Karpas-422 (cell line): ENCODE measurements around the gene ADH7. TPM values are rescaled to one million over a fixed set of nuclear protein-coding genes. Genes with fewer than 3 reads are reported as not detected.
"Not testable (repeated sequence)": the region's sequence is repeated elsewhere in the genome, so short reads cannot be mapped to it uniquely, and the experiment has no call there.

Experiments
- DNase-seq: peaks from one replicate; pipeline ENCODE4 v3.0.0-alpha.2; 2015
- H2AFZ ChIP-seq: fragments of 200-600 bp; sonication (generic); 2 replicates; pipeline ENCODE4 v1.6.1; 2014; ENCODE audit warnings: antibody characterized with exemption, low read length, mixed read lengths
- H3K27ac ChIP-seq: fragments of 200-600 bp; sonication (generic); 2 replicates; pipeline ENCODE4 v1.5.1; 2014; ENCODE audit warnings: mild to moderate bottlenecking, low read length, moderate library complexity
- H3K27me3 ChIP-seq: fragments of 200-600 bp; sonication (generic); 2 replicates; pipeline ENCODE4 v1.6.1; 2014; ENCODE audit warnings: low read length, mixed read lengths
- H3K36me3 ChIP-seq: fragments of 200-600 bp; sonication (generic); 2 replicates; pipeline ENCODE4 v1.6.1; 2014; ENCODE audit warnings: low read length, mixed read lengths; ENCODE audit not compliant: insufficient read depth
- H3K4me1 ChIP-seq: fragments of 200-600 bp; sonication (generic); 2 replicates; pipeline ENCODE4 v1.6.1; 2014; ENCODE audit warnings: mild to moderate bottlenecking, low read length, mixed read lengths
- H3K4me2 ChIP-seq: fragments of 200-600 bp; sonication (generic); 2 replicates; pipeline ENCODE4 v1.6.1; 2014; ENCODE audit warnings: low read length, low read depth, mild to moderate bottlenecking; ENCODE audit not compliant: poor library complexity, severe bottlenecking
- H3K4me3 ChIP-seq: fragments of 200-600 bp; sonication (generic); 2 replicates; pipeline ENCODE4 v1.5.1; 2014; ENCODE audit warnings: mild to moderate bottlenecking, antibody characterized with exemption, low read length, mixed read lengths
- H3K79me2 ChIP-seq: fragments of 200-600 bp; sonication (generic); 2 replicates; pipeline ENCODE4 v1.6.1; 2014; ENCODE audit warnings: mild to moderate bottlenecking, low read length, mixed read lengths
- H3K9ac ChIP-seq: fragments of 200-600 bp; sonication (generic); 2 replicates; pipeline ENCODE4 v1.6.0; 2014; ENCODE audit warnings: low read length
- H3K9me2 ChIP-seq: fragments of 200-600 bp; sonication (generic), shearing (Covaris generic); replicated peaks from 2 replicates; pipeline ENCODE4 v1.6.0; 2014; ENCODE audit warnings: mild to moderate bottlenecking, low read length, moderate library complexity; ENCODE audit not compliant: insufficient read depth
- H3K9me3 ChIP-seq: fragments of 300-700, 200-600 bp; sonication (generic); 2 replicates; pipeline ENCODE4 v1.6.1; 2014; ENCODE audit warnings: low read length, mixed read lengths
- H4K20me1 ChIP-seq: fragments of 200-600 bp; sonication (generic); 2 replicates; pipeline ENCODE4 v1.6.1; 2014; ENCODE audit warnings: mild to moderate bottlenecking, antibody characterized with exemption, low read length, low read depth; ENCODE audit not compliant: insufficient read depth
- total RNA-seq: library from RNA; depleted of rRNA; stranded (reverse); fragments of >200 nt; shearing (Covaris generic); gene quantifications from 2 replicates; pipeline ENCODE4 v1.2.3, GENCODE V29; 2014; ENCODE audit warnings: low replicate concordance

The ADH7 gene
- total RNA-seq, 1 experiment from 2014 or later, result not detected

DNA sequence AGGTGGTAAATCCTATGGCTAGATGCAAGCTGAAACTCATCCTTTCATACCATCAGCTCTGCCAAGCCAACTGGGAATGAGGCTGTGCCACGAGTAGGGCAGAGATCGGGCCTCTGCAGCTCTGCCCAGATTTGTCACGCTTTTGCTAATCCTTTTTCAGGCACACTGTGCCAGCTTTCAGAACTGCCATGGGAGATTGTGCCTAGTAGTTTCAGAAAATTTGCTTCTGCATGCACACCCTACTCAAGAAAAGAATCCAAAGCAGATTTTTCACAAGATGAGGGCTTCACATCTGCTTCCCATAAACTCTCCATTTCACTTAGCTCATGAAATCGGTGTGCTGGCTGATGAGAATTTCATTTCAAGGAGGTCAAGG lies 3.3 kb upstream of the ADH7 start:
- Histone ChIP-seq H2AFZ (no peak overlapping the region), H3K79me2 (no peaks in the 10 kb centered on the region), H3K4me2 (no peak overlapping the region), H3K4me1 (no peaks in the 10 kb centered on the region), H3K27me3 (no peaks in the 10 kb centered on the region), H3K9me3 (no peaks in the 10 kb centered on the region), H3K4me3 (no peak overlapping the region), H3K9me2 (no peaks in the 10 kb centered on the region), H3K27ac (no peak overlapping the region), H3K36me3 (no peaks in the 10 kb centered on the region), H3K9ac (no peak overlapping the region), H4K20me1 (no peaks in the 10 kb centered on the region)
- no peak for DNase-seq

DNA sequence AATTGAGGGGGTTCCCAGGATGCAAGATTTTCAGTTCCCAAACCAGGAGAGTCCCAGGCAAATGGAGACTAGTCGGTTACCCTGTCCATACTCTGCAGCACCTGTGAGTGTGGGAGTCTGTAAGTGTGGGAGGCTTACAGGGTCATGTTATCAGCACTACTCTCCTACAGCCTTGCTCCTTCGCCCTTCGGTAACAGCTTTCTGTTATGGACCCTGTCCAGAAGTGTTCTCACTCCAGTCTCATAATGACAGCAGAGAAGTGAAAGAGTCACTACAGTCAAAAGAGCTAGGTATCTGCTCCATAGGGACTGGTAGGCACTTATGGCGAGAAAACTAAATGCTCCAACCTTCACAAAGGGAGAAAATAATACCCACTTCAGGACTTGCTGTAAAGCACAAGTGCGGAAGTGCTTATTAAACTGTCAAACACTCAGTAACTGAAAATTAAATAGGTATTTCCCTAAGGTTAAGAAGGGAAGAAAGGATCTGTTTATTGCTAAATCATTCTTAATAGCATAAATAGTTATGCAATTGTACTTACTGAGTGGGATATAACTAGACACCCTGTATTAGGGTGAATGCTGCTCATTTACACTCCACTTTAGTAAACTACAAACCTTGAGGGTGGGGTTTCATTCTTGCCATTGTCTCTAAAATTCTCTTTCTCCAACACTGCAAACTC lies 2.7 kb upstream of the ADH7 start:
- no peaks in the 10 kb centered on the region for H4K20me1 ChIP-seq
- no peaks in the 10 kb centered on the region for H3K79me2 ChIP-seq
- H3K27ac ChIP-seq, result no peak overlapping the region
- H3K27me3 ChIP-seq, result no peaks in the 10 kb centered on the region
- H3K4me1 ChIP-seq, result no peaks in the 10 kb centered on the region
- DNase-seq, result no peak
- no peaks in the 10 kb centered on the region for H3K9me3 ChIP-seq
- H3K4me3 ChIP-seq, result no peak overlapping the region
- no peaks in the 10 kb centered on the region for H3K9me2 ChIP-seq
- H3K4me2 ChIP-seq, result no peak overlapping the region
- H2AFZ ChIP-seq, result no peak overlapping the region
- no peak overlapping the region for H3K9ac ChIP-seq
- H3K36me3 ChIP-seq, result no peaks in the 10 kb centered on the region

DNA sequence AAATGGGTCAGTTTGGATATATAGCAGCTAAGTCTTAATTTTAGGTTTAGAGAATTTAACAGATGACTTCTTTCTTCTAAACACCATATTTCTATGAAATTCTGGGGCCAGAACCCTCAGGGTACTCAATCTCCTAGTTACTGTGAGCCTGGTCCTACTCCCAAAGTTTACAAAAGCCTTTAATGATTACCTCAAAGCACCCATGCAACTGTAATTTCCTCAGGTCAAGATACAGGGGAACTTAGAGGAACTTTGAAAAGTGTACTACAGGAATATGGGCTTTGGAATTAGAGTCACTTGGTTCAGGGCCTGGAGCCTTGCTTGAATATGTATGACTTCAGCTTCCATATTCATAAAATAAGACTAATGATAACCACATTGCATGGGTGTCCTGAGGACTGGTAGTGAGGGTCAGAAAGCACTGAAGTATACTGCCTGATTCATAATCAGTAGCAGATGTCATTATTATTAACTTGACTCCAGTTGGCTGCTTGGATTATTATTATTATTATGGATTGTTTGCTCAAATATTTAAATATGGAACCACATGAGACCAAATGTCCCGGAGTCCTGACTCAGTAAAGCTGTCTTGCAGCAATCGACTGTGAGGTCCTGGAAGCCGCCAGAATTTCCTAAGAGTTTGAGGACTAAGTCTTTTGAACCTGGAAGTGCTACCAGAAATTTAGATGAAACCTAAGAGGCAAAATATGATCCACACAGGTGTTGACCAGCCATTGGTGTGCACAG lies 2.0 kb upstream of the ADH7 start:
- no peak for DNase-seq
- no peaks in the 10 kb centered on the region for H3K4me1 ChIP-seq
- no peaks in the 10 kb centered on the region for H3K27me3 ChIP-seq
- no peaks in the 10 kb centered on the region for H3K36me3 ChIP-seq
- H3K9me3 ChIP-seq, result no peaks in the 10 kb centered on the region
- H3K4me3 ChIP-seq, result no peak overlapping the region
- no peaks in the 10 kb centered on the region for H4K20me1 ChIP-seq
- no peak overlapping the region for H2AFZ ChIP-seq
- H3K27ac ChIP-seq, result no peak overlapping the region
- no peak overlapping the region for H3K4me2 ChIP-seq
- no peaks in the 10 kb centered on the region for H3K79me2 ChIP-seq
- no peaks in the 10 kb centered on the region for H3K9me2 ChIP-seq
- no peak overlapping the region for H3K9ac ChIP-seq

DNA sequence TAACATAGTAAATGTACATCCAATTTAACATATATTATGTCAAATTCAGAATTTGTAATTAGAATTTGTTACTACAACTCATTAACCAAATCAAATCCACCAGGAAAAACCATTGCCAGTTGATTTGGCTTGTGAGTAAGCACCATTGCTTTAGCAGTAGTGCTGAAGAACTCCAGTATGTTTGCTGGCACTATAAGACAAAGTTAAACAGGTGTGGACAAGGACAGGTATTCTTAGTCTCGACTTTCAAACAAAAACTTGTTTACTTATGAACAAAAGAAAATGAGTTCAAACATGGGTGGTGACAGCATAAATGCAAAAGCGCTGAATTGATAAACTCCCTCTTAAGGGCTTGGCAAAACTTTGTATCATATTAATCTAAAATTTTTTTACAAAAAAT lies 1.3 kb upstream of the ADH7 start:
- Histone ChIP-seq H3K9me2 (no peaks in the 10 kb centered on the region), H3K27ac (no peak overlapping the region), H3K9ac (no peak overlapping the region), H3K79me2 (no peaks in the 10 kb centered on the region), H4K20me1 (no peaks in the 10 kb centered on the region), H2AFZ (no peak overlapping the region), H3K9me3 (no peaks in the 10 kb centered on the region), H3K27me3 (no peaks in the 10 kb centered on the region), H3K4me3 (no peak overlapping the region), H3K4me1 (no peaks in the 10 kb centered on the region), H3K4me2 (no peak overlapping the region), H3K36me3 (no peaks in the 10 kb centered on the region)
- no peak for DNase-seq

DNA sequence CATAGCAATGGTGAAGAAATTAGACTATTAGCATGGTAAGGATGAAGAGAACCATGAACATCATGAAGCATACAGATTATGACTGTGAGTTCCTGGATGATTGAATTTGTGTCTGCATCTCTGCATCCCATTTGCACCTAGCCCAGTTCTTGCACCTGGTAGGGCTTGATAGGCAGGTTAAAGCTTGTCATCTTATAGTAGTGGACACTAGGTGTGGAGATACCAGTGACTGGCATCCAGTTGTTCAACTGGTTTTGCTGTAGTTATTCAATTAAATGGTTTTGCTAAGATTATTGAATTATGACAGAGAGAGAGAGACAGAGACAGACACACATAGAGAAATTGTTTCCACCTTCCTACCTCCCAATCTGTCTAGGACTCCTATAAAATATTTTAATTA lies 5.0 kb downstream of the ADH7 start:
- no peaks in the 10 kb centered on the region for H3K27me3 ChIP-seq
- H2AFZ ChIP-seq, result no peak overlapping the region
- no peaks in the 10 kb centered on the region for H4K20me1 ChIP-seq
- no peaks in the 10 kb centered on the region for H3K4me1 ChIP-seq
- H3K27ac ChIP-seq, result no peak overlapping the region
- H3K9me3 ChIP-seq, result no peaks in the 10 kb centered on the region
- H3K36me3 ChIP-seq, result no peaks in the 10 kb centered on the region
- H3K4me3 ChIP-seq, result no peak overlapping the region
- no peaks in the 10 kb centered on the region for H3K9me2 ChIP-seq
- H3K9ac ChIP-seq, result no peak overlapping the region
- H3K79me2 ChIP-seq, result no peaks in the 10 kb centered on the region
- DNase-seq, result no peak
- H3K4me2 ChIP-seq, result no peak overlapping the region

DNA sequence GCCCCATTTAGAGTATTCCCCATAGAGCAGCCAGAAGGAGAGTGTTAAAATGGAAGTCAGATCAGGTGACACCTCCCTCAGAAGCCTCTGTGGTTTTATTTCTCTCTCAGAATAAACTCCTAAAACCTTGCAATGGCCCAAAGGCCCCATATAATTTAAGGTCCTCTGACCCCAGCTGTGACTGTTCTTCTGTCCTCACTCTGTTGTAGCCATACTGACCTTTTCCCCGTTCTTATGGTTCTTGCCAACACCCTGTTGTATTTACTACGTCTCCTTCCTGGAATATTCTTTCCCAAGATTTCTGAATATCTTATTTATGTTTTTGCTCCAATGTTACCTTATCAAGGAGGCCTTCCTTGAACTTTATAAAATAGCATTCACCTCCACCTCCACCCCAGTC lies 18.0 kb downstream of the ADH7 start:
- Histone ChIP-seq H3K4me3 (no peak overlapping the region), H3K4me1 (no peaks in the 10 kb centered on the region), H3K79me2 (no peaks in the 10 kb centered on the region), H3K27ac (no peak overlapping the region), H3K27me3 (0 out of 2 replicates have a peak, but pooled peaks cover 2% of the 10 kb centered on the region), H3K9ac (no peak overlapping the region), H3K36me3 (no peaks in the 10 kb centered on the region), H2AFZ (no peak overlapping the region), H4K20me1 (no peaks in the 10 kb centered on the region), H3K9me2 (no peaks in the 10 kb centered on the region), H3K4me2 (no peak overlapping the region), H3K9me3 (no peaks in the 10 kb centered on the region)
- no peak for DNase-seq

DNA sequence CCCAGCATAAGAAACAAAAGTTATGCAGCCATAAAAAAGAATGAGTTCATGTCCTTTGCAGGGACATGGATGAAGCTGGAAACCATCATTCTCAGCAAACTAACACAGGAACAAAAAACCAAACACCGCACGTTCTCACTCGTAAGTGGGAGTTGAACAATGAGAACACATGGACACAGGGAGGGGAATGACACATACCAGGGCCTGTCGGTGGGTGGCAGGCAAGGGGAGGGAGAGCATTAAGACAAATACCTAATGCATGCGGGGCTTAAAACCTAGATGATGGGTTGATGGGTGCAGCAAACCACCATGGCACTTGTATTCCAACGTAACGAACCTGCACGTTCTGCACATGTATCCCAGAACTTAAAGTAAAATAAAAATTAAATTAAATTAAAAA lies 19.4 kb downstream of the ADH7 start:
- not testable (repeated sequence) for H2AFZ ChIP-seq, DNase-seq, H3K9me3 ChIP-seq, H3K9me2 ChIP-seq, H3K4me1 ChIP-seq, H3K79me2 ChIP-seq, H3K27me3 ChIP-seq, H3K4me3 ChIP-seq, H3K9ac ChIP-seq, H3K4me2 ChIP-seq, H3K27ac ChIP-seq, H3K36me3 ChIP-seq, H4K20me1 ChIP-seq

DNA sequence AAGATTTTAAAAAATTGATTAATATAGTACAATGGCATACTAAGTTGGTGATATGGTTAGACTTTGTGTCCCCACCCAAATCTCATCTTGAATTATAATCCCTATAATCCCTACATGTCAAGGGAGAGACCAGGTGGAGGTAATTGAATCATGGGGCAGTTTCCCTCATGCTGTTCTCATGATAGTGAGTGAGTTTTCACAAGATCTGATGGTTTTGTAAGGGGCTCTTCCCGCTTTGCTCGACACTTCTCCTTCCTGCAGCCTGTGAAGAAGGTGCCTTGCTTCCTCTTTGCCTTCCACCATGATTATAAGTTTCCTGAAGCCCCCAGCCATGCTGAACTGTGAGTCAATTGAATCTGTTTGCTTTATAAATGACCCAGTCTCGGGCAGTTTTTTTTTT lies 20.2 kb downstream of the ADH7 start:
- not testable (repeated sequence) for H3K4me3 ChIP-seq, H2AFZ ChIP-seq, H3K27ac ChIP-seq, DNase-seq, H3K9me2 ChIP-seq, H3K4me2 ChIP-seq, H4K20me1 ChIP-seq, H3K27me3 ChIP-seq, H3K9me3 ChIP-seq, H3K9ac ChIP-seq, H3K36me3 ChIP-seq, H3K4me1 ChIP-seq, H3K79me2 ChIP-seq
